Muscle layer of duodenum (tissue), 2 donors: ENCODE data around the gene GRM6.

Experiments used
- H3K27ac ChIP-seq: one replicate; pipeline ENCODE4 v1.7.0; 2013; ENCODE audit warnings: mild to moderate bottlenecking, low read length
- H3K27me3 ChIP-seq: one replicate; pipeline ENCODE4 v1.7.0; 2013; ENCODE audit warnings: low read depth, mild to moderate bottlenecking, control low read depth, low read length
- H3K36me3 ChIP-seq, 2 donors: one replicate each; pipeline ENCODE4 v1.7.0; 2013; ENCODE audit warnings: low read length in 2 of 2, control low read depth in 1 of 2, mild to moderate bottlenecking in 1 of 2; ENCODE audit not compliant: insufficient read depth in 2 of 2, control insufficient read depth in 1 of 2
- H3K4me1 ChIP-seq, 2 donors: one replicate each; pipeline ENCODE4 v1.7.0; 2013; ENCODE audit warnings: low read length in 2 of 2, mild to moderate bottlenecking in 2 of 2, control low read depth in 1 of 2, moderate library complexity in 1 of 2; ENCODE audit not compliant: insufficient read depth in 2 of 2, control insufficient read depth in 1 of 2
- H3K4me3 ChIP-seq, 2 donors: one replicate each; pipeline ENCODE4 v1.7.0; 2013; ENCODE audit warnings: low read length in 2 of 2, low read depth in 1 of 2, mild to moderate bottlenecking in 1 of 2
- H3K9me3 ChIP-seq, 2 donors: one replicate each; pipeline ENCODE4 v1.7.0; 2013; ENCODE audit warnings: low read length in 2 of 2, control low read depth in 1 of 2, mild to moderate bottlenecking in 1 of 2; ENCODE audit not compliant: control insufficient read depth in 1 of 2
- donor health status: healthy.

GRM6 gene

GRCh38 chr5:178994580-178995340 is at the start of gene GRM6:
TSS of gene GRM6 (minus strand) at chr5:178995320. CDS start at chr5:178994944, 376 bp downstream.
- no peaks in the 10 kb centered on the region for H3K36me3 ChIP-seq
- H3K4me3 ChIP-seq: no peak within 1 kb of the TSS
- H3K27me3 ChIP-seq: no peaks in the 10 kb centered on the region
- H3K9me3 ChIP-seq: peaks cover 0 to 10% of the 10 kb centered on the region in 2 donors
- H3K27ac ChIP-seq: no peak within 1 kb of the TSS
- peaks cover 0 to 10% of the 10 kb centered on the region in 2 donors for H3K4me1 ChIP-seq

GRCh38 chr5:179044765-179045164 is 49.6 kb upstream of the GRM6 start:
- Histone ChIP-seq H3K4me1 (no peaks in the 10 kb centered on the region), H3K27ac (no peak overlapping the region), H3K27me3 (no peaks in the 10 kb centered on the region), H3K9me3 (peaks cover 6 to 34% of the 10 kb centered on the region in 2 donors), H3K36me3 (no peaks in the 10 kb centered on the region), H3K4me3 (no peak overlapping the region)

- Histone ChIP-seq H3K27me3 (no peaks in the 10 kb centered on the region), H3K36me3 (peaks cover 40 to 62% of the 10 kb centered on the region in 2 donors), H3K9me3 (peaks cover 76 to 96% of the 10 kb centered on the region in 2 donors), H3K27ac (no peak overlapping the region), H3K4me1 (no peaks in the 10 kb centered on the region), H3K4me3 (peak overlapping the region; percentile 3 to 51)
Observed at GRCh38 chr5:179033004-179033580, 38.0 kb upstream of the GRM6 start.

GRCh38 chr5:179023528-179024189 is 28.5 kb upstream of the GRM6 start, which contains the start of gene ZNF879:
TSS of gene ZNF879 (plus strand) at chr5:179023804. CDS start at chr5:179025005, 1,201 bp downstream.
- peak within 1 kb of the TSS; percentile 72 for H3K27ac ChIP-seq
- no peaks in the 10 kb centered on the region for H3K27me3 ChIP-seq
- peak within 1 kb of the TSS; percentile 69 to 74 for H3K4me3 ChIP-seq
- H3K36me3 ChIP-seq: peaks cover 19 to 25% of the 10 kb centered on the region in 2 donors
- H3K9me3 ChIP-seq: peaks cover 20 to 24% of the 10 kb centered on the region in 2 donors
- peaks cover 3 to 8% of the 10 kb centered on the region in 2 donors for H3K4me1 ChIP-seq

- no peak overlapping the region for H3K4me3 ChIP-seq
- peaks cover 0 to 16% of the 10 kb centered on the region in 2 donors for H3K9me3 ChIP-seq
- no peaks in the 10 kb centered on the region for H3K27me3 ChIP-seq
- H3K4me1 ChIP-seq: no peaks in the 10 kb centered on the region
- no peak overlapping the region for H3K27ac ChIP-seq
- H3K36me3 ChIP-seq: no peaks in the 10 kb centered on the region
Observed at GRCh38 chr5:179008667-179009066, 13.5 kb upstream of the GRM6 start.

- Histone ChIP-seq H3K9me3 (peaks cover 0 to 9% of the 10 kb centered on the region in 2 donors), H3K4me3 (no peak overlapping the region), H3K27ac (no peak overlapping the region), H3K4me1 (no peaks in the 10 kb centered on the region), H3K36me3 (no peaks in the 10 kb centered on the region), H3K27me3 (no peaks in the 10 kb centered on the region)
Observed at GRCh38 chr5:179006564-179006963, 11.4 kb upstream of the GRM6 start.

- no peaks in the 10 kb centered on the region for H3K36me3 ChIP-seq
- H3K4me3 ChIP-seq: no peak overlapping the region
- H3K27me3 ChIP-seq: no peaks in the 10 kb centered on the region
- H3K4me1 ChIP-seq: peaks cover 0 to 10% of the 10 kb centered on the region in 2 donors
- H3K9me3 ChIP-seq: peaks cover 3 to 9% of the 10 kb centered on the region in 2 donors
- no peak overlapping the region for H3K27ac ChIP-seq
Observed at GRCh38 chr5:178998441-178998840, 3.3 kb upstream of the GRM6 start.

- no peaks in the 10 kb centered on the region for H3K27me3 ChIP-seq
- H3K27ac ChIP-seq: no peak overlapping the region
- H3K9me3 ChIP-seq: peaks cover 3 to 8% of the 10 kb centered on the region in 2 donors
- H3K36me3 ChIP-seq: no peaks in the 10 kb centered on the region
- H3K4me1 ChIP-seq: peaks cover 0 to 10% of the 10 kb centered on the region in 2 donors
- no peak overlapping the region for H3K4me3 ChIP-seq
Observed at GRCh38 chr5:178997191-178997590, 2.1 kb upstream of the GRM6 start.

- Histone ChIP-seq H3K4me3 (no peak overlapping the region), H3K27me3 (no peaks in the 10 kb centered on the region), H3K9me3 (peaks cover 3 to 4% of the 10 kb centered on the region in 2 donors)
Observed at GRCh38 chr5:178996156-178996555, 1.0 kb upstream of the GRM6 start.

GRCh38 chr5:178995341-178995690 is 196 bp upstream of the GRM6 start:
- no peak overlapping the region for H3K4me3 ChIP-seq
- H3K27me3 ChIP-seq: no peaks in the 10 kb centered on the region
- H3K36me3 ChIP-seq: no peaks in the 10 kb centered on the region
- H3K27ac ChIP-seq: no peak overlapping the region
- peaks cover 0 to 10% of the 10 kb centered on the region in 2 donors for H3K4me1 ChIP-seq
- H3K9me3 ChIP-seq: peaks cover 3 to 4% of the 10 kb centered on the region in 2 donors

More at GRCh38 chr5:178996156-178996555, 1.0 kb upstream of the GRM6 start:
- no peak overlapping the region for H3K27ac ChIP-seq
- H3K36me3 ChIP-seq: no peaks in the 10 kb centered on the region
- peaks cover 0 to 10% of the 10 kb centered on the region in 2 donors for H3K4me1 ChIP-seq

- peaks cover 0 to 10% of the 10 kb centered on the region in 2 donors for H3K4me1 ChIP-seq
- H3K4me3 ChIP-seq: no peak overlapping the region
Observed at GRCh38 chr5:178993955-178994579, 1.1 kb downstream of the GRM6 start.

More at GRCh38 chr5:178993955-178994579, 1.1 kb downstream of the GRM6 start:
- Histone ChIP-seq H3K9me3 (peaks cover 0 to 16% of the 10 kb centered on the region in 2 donors), H3K27ac (no peak overlapping the region), H3K27me3 (no peaks in the 10 kb centered on the region), H3K36me3 (no peaks in the 10 kb centered on the region)
